NCI-H1436 treated with DMSO at 0.1 percent for 48 hours (cell line): ENCODE results near the gene PCDHA12.
"Not testable (repeated sequence)": the region's sequence is repeated elsewhere in the genome, so short reads cannot be mapped to it uniquely, and the experiment has no call there.

Experiments used
- DNase-seq: peaks from one replicate; lab custom pipeline; 2025; lab: John Stamatoyannopoulos, UW

Gene PCDHA12

GRCh38 chr5:140875085-140876065, at the start of gene PCDHA12:
Gene PCDHA12 (plus strand): TSS chr5:140875308. CDS start chr5:140875473, 165 bp downstream.
- no peak for DNase-seq

- DNase-seq = no peak
Observed at GRCh38 chr5:140827704-140828361, 47.3 kb upstream of the PCDHA12 start, which contains the start of gene PCDHA6. Gene PCDHA6 (plus strand): TSS chr5:140827960. CDS start chr5:140828092, 132 bp downstream.

- no peak for DNase-seq
Observed at GRCh38 chr5:140828362-140828737, 46.8 kb upstream of the PCDHA12 start.

DNA sequence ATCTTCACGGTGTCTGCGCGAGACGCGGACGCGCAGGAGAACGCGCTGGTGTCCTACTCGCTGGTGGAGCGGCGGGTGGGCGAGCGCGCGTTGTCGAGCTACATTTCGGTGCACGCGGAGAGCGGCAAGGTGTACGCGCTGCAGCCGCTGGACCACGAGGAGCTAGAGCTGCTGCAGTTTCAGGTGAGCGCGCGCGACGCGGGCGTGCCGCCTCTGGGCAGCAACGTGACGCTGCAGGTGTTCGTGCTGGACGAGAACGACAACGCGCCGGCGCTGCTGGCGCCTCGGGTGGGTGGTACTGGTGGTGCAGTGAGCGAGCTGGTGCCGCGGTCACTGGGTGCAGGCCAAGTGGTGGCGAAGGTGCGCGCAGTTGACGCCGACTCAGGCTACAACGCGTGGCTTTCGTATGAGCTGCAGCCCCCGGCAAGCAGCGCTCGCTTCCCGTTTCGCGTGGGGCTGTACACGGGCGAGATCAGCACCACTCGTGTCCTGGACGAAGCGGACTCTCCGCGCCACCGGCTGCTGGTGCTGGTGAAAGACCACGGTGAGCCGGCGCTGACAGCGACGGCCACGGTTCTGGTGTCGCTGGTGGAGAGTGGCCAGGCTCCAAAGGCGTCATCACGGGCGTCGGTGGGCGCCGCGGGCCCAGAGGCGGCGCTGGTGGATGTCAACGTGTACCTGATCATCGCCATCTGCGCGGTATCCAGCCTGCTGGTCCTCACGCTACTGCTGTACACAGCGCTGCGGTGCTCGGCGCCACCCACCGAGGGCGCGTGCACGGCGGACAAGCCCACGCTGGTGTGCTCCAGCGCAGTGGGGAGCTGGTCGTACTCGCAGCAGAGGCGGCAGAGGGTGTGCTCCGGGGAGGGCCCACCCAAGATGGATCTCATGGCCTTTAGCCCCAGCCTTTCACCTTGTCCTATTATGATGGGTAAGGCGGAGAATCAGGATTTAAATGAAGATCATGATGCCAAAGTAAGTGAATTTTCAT, 45.3 kb upstream of the PCDHA12 start:
- DNase-seq = not testable (repeated sequence)

DNA sequence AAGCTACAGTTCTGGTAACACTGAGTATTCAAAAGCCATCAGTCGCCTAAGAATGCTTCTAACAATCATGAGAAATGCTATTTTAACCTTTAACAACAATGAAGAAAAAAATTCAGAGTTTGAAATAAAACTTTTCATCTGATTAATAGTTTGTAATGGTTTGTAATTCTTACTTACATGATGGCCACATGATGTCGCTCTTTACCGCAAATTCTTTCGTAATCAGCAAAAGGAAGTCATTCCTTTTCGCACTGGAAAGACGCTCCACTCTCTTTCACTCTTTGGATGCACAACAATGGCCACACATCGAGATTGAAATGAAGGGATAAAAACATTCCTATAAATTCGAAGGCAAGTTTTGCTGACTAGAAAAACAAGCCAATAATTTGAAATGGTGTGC, 41.1 kb upstream of the PCDHA12 start, which contains the start of gene PCDHA7:
PCDHA7 (plus strand) TSS at position 277 of the 400 bp plus-strand sequence; CDS start at position 392, 115 bp downstream.
- no peak for DNase-seq

DNA sequence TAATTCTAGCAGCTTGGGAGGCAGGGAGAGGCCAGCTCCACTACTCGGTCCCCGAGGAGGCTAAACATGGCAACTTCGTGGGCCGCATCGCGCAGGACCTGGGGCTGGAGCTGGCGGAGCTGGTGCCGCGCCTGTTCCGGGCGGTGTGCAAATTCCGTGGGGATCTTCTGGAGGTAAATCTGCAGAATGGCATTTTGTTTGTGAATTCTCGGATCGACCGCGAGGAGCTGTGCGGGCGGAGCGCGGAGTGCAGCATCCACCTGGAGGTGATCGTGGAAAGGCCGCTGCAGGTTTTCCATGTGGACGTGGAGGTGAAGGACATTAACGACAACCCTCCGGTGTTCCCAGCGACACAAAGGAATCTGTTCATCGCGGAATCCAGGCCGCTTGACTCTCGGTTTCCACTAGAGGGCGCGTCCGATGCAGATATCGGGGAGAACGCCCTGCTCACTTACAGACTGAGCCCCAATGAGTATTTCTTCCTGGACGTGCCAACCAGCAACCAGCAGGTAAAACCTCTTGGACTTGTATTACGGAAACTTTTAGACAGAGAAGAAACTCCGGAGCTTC, 40.6 kb upstream of the PCDHA12 start:
- not testable (repeated sequence) for DNase-seq

- no peak for DNase-seq
Observed at GRCh38 chr5:140835622-140836510, 39.2 kb upstream of the PCDHA12 start.

DNA sequence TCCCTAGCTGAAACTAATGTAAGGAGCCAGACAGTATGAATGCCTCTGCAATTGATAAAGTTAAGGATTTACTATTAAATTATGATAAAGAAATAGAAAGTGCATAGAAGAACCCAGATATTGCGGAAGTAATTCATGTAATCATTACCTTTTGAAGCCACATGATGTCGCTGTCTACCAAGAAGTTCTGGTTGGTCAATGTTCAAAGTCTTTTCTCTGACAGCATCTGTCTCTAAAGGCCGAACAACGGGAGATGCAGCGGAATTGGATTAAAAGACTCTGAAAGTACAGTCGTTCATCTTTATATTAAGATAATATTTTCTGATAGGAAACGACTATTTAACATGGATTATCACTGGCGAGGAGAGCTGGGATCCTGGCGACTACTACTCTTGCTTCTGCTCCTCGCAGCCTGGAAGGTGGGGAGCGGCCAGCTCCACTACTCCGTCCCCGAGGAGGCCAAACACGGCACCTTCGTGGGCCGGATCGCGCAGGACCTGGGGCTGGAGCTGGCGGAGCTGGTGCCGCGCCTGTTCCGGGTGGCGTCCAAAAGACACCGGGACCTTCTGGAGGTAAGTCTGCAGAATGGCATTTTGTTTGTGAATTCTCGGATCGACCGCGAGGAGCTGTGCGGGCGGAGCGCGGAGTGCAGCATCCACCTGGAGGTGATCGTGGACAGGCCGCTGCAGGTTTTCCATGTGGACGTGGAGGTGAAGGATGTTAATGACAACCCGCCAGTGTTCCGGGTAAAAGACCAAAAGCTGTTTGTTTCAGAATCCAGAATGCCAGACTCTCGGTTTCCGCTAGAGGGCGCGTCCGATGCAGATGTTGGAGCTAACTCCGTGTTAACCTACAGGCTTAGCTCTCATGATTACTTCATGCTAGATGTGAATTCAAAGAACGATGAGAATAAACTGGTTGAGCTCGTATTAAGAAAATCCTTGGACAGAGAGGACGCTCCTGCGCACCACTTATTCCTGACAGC, 33.8 kb upstream of the PCDHA12 start, which contains the start of gene PCDHA8:
PCDHA8 (plus strand) TSS at position 210 of the 985 bp plus-strand sequence; CDS start at position 345, 135 bp downstream.
- DNase-seq = no peak

DNA sequence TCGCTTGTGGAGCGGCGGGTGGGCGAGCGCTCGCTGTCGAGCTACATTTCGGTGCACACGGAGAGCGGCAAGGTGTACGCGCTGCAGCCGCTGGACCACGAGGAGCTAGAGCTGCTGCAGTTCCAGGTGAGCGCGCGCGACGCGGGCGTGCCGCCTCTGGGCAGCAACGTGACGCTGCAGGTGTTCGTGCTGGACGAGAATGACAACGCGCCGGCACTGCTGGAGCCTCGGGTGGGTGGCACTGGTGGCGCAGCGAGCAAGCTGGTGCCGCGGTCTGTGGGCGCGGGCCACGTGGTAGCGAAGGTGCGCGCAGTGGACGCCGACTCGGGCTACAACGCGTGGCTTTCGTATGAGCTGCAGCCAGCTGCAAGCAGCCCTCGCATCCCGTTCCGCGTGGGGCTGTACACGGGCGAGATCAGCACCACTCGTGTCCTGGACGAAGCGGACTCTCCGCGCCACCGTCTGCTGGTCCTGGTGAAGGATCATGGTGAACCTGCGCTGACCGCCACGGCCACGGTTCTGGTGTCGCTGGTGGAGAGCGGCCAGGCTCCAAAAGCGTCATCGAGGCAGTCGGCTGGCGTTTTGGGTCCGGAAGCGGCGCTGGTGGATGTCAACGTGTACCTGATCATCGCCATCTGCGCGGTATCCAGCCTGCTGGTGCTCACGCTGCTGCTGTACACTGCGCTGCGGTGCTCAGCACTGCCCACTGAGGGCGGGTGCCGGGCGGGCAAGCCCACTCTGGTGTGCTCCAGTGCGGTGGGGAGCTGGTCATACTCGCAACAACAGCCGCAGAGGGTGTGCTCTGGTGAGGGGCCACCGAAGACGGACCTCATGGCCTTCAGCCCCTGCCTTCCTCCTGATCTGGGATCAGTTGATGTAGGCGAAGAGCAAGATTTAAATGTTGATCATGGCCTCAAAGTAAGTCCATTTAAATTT, 32.0 kb upstream of the PCDHA12 start:
- DNase-seq = no peak

GRCh38 chr5:140848139-140849102, 26.7 kb upstream of the PCDHA12 start, which contains the start of gene PCDHA9:
Gene PCDHA9 (plus strand): TSS chr5:140848382. CDS start chr5:140848496, 114 bp downstream.
- peak; percentile 34 for DNase-seq

- DNase-seq = not testable (repeated sequence)
Observed at GRCh38 chr5:140849831-140850634, 25.1 kb upstream of the PCDHA12 start.

DNA sequence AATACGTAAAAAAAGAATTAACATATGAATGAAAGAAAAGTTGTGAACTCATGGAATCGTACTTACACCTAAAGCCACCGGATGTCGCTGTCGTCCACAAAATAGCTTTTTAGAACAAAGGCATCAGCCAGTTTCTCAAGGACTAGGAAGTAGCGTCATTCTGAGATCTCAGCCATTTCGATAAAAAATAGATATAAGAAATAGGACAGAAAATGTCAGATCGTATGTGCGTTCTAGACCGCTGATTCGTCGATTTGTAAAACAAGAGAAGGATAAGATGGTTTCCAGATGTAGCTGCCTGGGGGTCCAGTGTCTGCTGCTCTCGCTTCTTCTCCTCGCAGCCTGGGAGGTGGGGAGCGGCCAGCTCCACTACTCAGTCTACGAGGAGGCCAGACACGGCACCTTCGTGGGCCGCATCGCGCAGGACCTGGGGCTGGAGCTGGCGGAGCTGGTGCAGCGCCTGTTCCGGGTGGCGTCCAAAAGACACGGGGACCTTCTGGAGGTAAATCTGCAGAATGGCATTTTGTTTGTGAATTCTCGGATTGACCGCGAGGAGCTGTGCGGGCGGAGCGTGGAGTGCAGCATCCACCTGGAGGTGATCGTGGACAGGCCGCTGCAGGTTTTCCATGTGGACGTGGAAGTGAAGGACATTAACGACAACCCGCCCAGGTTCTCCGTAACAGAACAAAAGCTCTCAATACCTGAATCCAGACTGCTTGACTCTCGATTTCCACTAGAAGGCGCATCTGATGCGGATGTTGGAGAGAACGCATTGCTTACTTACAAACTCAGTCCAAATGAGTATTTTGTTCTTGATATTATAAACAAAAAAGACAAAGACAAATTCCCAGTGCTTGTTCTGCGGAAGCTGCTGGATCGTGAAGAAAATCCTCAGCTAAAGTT, 19.1 kb upstream of the PCDHA12 start, which contains the start of gene PCDHA10:
PCDHA10 (plus strand) TSS at position 126 of the 903 bp plus-strand sequence; CDS start at position 278, 152 bp downstream.
- no peak for DNase-seq

- DNase-seq = no peak
Observed at GRCh38 chr5:140857177-140857986, 17.7 kb upstream of the PCDHA12 start.

DNA sequence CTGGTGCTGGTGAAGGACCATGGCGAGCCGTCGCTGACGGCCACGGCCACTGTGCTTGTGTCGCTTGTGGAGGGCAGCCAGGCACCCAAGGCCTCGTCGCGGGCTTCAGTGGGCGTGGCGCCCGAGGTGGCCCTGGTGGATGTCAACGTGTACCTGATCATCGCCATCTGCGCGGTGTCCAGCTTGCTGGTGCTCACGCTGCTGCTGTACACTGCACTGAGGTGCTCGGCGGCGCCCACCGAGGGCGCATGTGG, 17.2 kb upstream of the PCDHA12 start:
- no peak for DNase-seq
